Stromal cell of bone marrow (primary cell): ENCODE measurements around the gene TMEM92.
"Not testable (repeated sequence)": the region's sequence is repeated elsewhere in the genome, so short reads cannot be mapped to it uniquely, and the experiment has no call there.

Experiments used
- DNase-seq: peaks from one replicate; pipeline ENCODE4 v3.0.0-alpha.2; 2012; ENCODE audit warnings: low read depth

TMEM92 gene

DNA sequence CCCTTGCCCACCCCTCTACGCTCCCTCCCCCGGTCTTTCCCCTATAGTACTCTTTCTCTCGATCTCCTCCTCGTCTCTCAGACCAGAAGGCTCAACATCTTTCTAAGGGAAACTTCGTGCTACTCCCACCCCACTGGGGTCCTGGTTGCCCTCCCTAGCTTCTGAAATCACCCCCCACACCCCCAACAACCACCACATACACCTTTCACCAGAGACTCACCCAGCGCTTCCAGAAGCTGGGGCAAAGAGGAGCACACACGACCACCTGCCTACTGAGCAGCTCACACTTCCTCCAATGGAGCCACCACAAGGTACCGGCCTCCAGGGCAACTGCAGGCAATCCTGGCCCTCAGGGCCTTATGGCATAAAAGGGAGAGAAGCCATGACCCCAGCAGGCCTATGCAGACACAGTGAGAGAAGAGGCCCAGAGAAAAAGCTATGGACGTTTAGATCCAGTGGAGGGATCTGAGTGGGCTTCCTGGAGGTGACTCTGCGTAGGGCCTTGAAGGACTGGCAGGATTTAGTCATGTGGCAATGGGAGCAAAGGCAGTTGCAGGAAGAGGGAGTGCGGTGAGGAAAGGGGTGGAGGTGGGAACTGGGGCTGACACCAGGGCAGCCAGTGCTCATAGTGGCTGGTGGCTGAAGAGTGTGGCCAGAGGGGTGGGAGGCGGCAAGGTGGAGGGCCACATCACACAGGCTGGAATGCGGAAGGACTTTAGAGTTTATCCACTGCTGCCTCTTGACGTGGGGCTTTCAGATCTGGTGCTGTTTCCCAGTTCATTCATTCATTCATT lies 12.1 kb upstream of the TMEM92 start:
- DNase-seq: no peak

- no peak for DNase-seq
These were observed 10.7 kb upstream of the TMEM92 start for GRCh38 chr17:50263331-50264262.

DNA sequence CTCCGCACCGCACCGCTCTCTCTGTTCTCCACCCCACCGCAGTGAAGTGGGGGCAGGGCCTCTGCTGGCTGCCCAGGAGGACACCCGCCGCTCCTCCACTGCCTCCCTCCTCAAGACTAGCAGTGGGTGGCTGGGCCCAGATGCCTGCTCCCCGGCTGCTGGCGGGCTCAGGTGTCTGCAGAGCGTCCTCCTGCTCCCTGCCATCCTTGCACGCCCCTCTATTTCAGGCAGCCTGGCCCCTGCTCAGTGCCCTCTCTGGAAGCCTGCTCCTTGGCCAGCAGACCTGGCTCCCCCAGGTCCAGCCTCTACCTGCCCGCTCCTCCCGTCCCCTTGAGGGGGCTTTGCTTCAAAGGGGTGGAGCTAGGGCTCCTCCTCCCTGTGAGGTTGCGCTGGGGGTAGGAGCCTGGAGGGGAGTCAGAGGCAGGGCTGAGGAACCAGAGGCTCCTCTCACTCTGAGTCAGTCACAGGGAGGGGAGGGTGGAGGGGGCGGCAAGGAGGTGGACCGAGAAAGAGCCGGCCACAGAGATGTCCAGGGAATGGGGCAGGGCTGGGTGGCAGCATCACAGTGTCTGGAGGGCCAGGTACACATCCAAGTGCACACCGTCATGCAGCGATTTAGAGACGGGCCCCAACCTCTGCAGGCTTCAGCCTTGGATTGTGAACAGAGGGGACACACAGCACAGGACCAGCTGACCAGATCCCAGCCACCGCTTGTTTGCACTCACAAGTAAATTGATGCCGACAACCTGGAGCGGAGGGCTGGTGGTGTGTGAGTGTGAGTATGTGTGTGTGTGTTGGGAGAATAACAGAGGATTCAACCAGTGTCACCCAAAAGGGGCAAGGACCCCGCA lies 9.8 kb upstream of the TMEM92 start:
- DNase-seq: peak; percentile 21

DNA sequence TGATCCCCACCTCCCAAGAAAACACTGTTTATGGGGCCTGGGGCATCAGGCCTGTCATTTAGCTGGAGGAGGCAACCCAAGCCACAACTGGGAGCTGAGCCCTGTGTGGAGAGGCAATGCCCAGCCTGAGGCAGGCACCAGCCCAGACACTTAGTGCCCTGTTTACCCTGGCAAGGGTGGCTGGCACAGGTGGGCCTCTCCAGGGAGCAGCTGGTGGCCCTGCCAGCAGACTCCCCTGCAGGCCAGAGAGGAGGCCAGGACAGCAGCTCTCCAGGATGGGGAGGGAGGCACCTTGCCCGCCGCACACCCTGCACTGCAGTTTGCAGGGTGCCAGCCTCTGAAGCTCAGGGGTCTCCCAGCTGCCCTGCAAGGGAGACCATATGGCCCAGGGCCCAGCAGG lies 9.1 kb upstream of the TMEM92 start:
- DNase-seq: no peak

- no peak for DNase-seq
These were observed 8.5 kb upstream of the TMEM92 start for GRCh38 chr17:50265690-50266315.

DNA sequence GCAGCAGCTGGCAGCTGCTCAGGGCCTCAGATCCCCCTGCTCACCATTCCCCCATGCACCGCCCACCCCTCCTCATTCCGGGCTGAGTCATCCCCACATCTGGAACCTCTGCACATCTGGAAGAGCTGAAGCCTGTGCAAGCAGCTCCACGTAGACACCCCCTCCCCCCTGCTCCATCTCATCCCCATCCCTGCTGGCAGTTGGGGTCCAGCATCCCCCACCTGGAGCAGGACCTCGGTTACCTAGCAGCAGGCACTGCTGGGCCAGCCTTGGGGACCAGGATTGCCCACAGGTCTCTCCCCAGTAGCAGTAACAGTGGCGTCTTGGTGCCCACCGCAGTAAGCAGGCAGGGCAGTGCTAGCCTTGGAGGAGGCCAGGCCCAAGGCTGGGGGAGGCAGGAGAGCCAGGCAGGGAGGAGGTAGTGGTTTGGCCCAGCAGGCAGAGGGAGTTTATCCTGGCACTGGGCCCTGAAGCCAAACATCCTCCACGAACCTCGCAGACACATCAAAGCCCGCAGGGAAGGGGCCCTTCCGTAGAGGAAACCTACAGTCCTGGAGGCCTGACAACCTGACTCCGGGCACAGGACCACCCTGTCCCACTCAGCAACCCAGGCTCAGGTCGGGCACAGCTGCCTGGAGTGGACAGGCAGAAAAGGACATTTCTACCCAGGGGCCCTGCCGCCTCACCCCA lies 7.7 kb upstream of the TMEM92 start:
- peak; percentile 67 for DNase-seq

- DNase-seq: no peak
These were observed 7.0 kb upstream of the TMEM92 start for GRCh38 chr17:50267074-50267841.

GRCh38 chr17:50268026-50268425 lies 6.2 kb upstream of the TMEM92 start:
- DNase-seq: no peak

- DNase-seq: no peak
These were observed 5.5 kb upstream of the TMEM92 start for GRCh38 chr17:50268743-50269275.

DNA sequence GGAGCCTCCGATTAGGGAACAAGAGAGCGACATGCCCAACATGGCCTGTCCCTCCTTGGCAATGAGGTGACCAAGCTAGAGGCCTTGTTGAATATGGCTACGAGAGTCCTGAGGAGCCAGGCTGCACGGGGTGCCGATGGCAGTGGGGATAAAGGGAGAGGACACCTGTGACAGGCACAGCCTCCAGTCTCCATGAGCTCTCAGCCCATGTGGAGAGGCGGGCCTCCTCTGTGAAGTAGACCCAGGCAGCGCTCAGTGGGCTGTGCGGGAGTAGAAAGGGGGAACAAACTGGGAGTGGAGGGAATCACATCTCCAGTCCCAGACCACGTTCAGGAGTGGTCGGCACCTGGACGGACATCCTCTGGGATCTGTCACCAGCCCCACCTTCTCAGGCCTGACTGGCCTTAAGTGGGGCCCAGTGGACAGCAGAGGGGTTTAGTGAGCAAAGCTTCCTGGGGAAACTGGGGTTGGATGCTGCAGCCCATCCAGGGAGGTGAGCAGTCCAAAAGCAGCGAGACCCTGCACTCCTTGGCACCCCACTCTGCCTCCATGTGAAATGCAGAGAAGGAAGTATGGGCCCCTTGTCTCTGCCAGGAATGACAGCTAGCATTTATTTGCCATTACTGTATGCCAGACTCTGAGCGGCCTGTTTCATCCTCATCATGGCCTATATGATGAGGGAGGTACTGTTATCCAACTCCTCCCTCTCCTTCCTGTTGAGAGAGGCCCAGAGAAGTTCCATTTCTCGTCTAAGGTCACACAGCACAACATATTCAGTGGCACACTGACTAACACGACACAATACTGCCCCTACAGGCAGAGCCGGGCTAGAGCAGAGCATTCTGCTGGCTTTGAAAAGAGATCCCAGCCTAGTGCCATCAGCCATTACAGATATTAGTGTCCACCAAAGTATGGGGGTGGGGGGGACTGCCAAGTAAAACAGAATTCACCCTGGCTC lies 4.5 kb upstream of the TMEM92 start:
- DNase-seq: peak; percentile 70

- DNase-seq: no peak
These were observed 3.6 kb upstream of the TMEM92 start for GRCh38 chr17:50270435-50271362.

- DNase-seq: not testable (repeated sequence)
These were observed 2.9 kb upstream of the TMEM92 start for GRCh38 chr17:50271363-50271750.

GRCh38 chr17:50272246-50272645 lies 2.0 kb upstream of the TMEM92 start:
- DNase-seq: no peak

DNA sequence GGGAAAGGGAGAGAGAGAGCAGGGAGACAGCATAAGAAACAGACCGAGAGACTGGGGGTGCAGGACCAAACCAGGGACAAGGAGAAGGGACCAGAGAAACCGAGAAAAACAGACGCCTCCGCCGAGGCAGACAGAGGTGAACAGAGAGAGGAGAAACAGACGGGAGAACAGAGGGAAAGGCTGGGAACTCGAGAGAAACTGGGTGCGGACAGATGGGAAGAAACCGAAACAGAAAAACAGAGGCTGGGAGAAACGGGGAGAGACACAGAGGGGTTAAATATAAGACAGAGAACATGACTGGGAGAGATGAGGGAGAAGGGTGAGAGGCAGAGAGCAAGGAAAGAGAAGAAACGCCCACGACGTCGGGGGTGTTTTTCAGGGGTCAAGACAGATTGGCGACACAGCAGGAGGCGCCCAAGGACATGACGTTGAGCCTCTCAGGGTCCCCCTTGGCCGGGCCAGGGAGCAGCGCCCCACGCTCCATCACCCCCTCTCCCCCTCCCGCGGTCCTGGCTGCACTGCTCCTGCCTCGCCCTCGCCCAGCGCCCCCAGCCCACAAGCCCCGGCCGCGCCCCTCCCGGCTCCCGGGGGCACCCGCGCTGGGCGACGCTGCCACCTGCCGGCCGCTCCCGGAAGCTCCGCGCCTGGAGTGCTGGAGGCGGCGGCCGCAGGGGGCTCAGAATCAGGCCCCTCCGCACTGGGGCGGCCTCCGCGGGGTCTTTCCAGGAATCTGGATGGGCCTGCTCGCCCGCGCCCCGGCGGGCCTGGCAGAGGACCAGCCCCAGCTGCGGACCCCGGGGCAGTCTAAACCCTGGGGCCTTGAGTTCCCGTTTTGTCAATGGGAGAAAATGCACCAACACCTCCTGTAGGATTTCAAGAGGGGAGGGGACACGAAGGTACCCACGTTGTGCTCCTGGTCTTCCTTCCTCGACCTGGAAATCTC lies 1.3 kb upstream of the TMEM92 start:
- peak; percentile 44 for DNase-seq

GRCh38 chr17:50273654-50274040 lies 619 bp upstream of the TMEM92 start:
- no peak for DNase-seq

DNA sequence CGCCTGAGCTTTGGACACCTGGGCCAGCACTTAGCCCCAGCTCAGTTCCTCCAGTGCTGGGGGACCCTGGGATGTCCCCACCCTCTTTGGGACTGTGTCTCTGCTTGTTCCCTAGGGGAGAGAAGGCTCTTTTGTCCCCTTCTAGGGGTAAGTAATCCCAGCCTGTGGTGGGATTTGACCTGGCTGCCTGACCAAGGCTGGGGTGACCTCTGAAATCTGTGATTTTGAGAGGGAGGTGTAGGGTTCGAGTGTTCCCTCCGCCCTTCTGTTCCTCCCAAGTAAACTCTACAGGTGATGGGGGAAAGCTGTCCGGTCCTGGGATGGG lies 593 bp downstream of the TMEM92 start:
- DNase-seq: no peak

GRCh38 chr17:50275279-50275678 lies 1.0 kb downstream of the TMEM92 start:
- no peak for DNase-seq
